GM18526 (cell line): ENCODE data around the gene SLC38A8.

Experiments
- POLR2A ChIP-seq: IDR thresholded peaks from 3 replicates; pipeline ENCODE4 v1.6.1; 2011; ENCODE audit not compliant: insufficient read length; ENCODE audit errors: extremely low read depth

Gene SLC38A8

GRCh38 chr16:84042308-84042878, at the start of gene SLC38A8:
Gene SLC38A8, minus strand, starts transcription at chr16:84042795. Its CDS starts 638 bp downstream, at chr16:84042157.
- TF ChIP-seq POLR2A, result no peak

- TF ChIP-seq POLR2A, result no peak
These were observed 48.9 kb upstream of the SLC38A8 start for GRCh38 chr16:84091460-84091859.

- no peak for TF ChIP-seq POLR2A
These were observed 47.6 kb upstream of the SLC38A8 start for GRCh38 chr16:84090211-84090610.

DNA sequence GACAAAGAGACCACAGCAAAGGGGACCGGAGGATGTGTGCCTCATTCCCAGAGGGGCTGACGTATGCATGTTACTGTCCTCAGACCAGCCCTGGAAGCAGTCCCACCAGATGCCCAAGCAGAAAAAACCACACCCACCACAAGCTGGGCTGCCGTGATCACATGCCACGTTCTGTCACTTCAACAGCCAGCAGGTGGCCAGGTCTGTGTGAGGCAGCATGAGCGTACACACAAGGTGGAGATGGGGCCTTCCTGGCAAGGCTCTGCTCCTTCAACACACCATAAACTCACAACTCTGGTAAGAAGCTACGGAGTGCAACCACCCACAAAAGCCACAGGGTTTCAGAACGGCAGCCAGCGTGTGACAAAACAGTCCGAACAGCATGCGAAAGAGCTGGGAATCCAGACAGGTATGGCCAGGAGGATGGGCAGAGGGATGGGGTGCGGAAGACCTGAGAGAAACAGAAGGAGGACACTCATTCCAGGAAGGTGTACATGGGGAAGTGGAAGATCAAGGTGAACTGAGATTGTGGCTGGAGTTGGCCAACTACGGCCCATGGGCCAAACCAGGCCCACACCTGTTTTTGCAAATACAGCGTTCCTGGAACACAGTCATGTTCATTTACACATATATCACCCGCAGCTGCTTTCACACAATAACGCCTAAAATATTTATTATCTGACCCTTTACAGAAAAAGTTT, 46.2 kb upstream of the SLC38A8 start:
- TF ChIP-seq POLR2A, result no peak

- no peak for TF ChIP-seq POLR2A
These were observed 45.0 kb upstream of the SLC38A8 start for GRCh38 chr16:84087466-84088151.

DNA sequence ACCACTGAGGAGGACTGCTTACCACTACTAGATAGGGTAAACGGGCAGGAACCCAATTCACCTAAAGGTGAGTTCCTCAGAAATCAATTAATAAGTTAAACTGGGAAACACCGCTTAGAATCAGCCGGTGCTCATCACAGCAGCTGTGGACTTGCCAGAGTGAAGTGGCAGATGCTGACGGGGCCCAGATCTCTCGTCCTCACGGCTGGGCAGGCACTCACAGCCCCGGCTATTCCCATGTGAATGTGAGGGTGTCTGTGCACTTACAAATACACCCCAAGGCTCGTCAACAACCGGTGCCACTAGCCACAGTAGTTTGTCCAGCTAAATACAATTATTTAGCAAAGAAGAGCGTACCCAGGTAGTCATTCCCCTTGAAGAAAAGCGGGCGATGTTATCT, 44.4 kb upstream of the SLC38A8 start:
- TF ChIP-seq POLR2A, result no peak

DNA sequence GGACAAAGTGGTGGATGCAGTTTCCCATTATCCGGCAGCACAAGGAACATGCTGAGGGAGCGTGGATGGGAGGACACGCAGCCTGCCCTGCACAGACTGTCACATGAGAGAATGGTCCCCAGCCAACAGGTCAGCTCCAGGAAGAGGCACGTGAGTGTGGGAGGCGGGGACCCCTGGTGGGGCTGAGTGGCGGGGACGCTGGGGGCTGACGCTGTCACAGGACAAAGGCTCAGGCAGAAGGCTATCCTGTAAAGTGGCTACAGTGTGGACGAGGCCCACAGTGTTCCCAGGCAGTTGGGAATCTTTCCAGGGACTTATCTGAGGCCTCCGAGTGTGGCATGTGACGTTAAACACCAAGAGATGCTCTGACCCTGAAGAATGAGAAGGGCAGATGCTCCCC, 43.7 kb upstream of the SLC38A8 start:
- TF ChIP-seq POLR2A, result no peak

GRCh38 chr16:84085773-84086172, 43.2 kb upstream of the SLC38A8 start:
- no peak for TF ChIP-seq POLR2A

GRCh38 chr16:84085271-84085667, 42.7 kb upstream of the SLC38A8 start:
- TF ChIP-seq POLR2A, result no peak

- no peak for TF ChIP-seq POLR2A
These were observed 42.1 kb upstream of the SLC38A8 start for GRCh38 chr16:84084570-84085270.

DNA sequence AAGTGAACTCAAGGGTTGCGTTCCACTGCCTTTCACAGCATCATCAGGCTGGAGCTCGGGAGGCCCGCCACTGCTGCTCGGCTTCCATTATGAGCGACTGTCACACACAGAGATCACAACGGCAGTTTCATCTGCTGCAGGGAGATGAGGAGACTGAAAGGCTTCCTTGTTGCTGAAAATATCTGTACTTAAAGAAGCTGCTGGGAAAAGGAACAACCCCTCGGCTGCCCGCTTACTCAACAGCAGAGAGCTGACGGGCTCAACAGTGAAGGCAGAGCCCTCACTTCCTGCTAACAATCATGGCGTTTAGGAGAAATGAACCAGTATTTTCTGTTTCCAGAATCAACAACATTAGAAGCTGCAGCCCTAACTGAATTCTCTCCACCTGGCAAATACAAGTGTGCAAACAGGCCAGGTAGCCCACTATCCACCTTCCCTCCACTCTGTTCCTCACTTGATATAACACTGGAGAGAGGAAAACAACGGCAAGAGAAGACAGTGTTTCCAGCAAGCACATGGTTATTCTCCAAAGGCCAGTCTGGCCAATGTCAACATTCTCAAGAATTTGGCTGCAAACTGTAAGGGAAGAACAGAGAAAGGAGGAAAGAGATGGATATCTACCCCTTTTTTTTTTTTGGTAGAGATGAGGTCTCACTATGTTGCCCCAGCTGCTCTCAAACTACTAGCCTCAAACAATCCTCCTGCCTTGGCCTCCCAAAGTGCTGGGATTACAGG, 40.4 kb upstream of the SLC38A8 start:
- TF ChIP-seq POLR2A, result no peak

GRCh38 chr16:84082110-84082509, 39.5 kb upstream of the SLC38A8 start:
- TF ChIP-seq POLR2A, result no peak

- TF ChIP-seq POLR2A, result no peak
These were observed 38.9 kb upstream of the SLC38A8 start for GRCh38 chr16:84081446-84081989.

GRCh38 chr16:84080813-84081212, 38.2 kb upstream of the SLC38A8 start:
- TF ChIP-seq POLR2A, result no peak

GRCh38 chr16:84080378-84080777, 37.8 kb upstream of the SLC38A8 start:
- no peak for TF ChIP-seq POLR2A
